Hepatocyte (in vitro differentiated cells): ENCODE measurements around the gene SNX9.

Experiments used
- CTCF ChIP-seq: fragments of 200-600 bp; sonication (generic); IDR thresholded peaks from 2 replicates; pipeline ENCODE4 v1.5.1; 2016; ENCODE audit warnings: antibody characterized with exemption, mild to moderate bottlenecking; ENCODE audit not compliant: poor library complexity
- EZH2 ChIP-seq: fragments of 200-600 bp; sonication (generic); IDR thresholded peaks from 2 replicates; pipeline ENCODE4 v1.6.1; 2016; ENCODE audit warnings: antibody characterized with exemption, mild to moderate bottlenecking, borderline replicate concordance

- TF ChIP-seq CTCF: no peak
- no peak for TF ChIP-seq EZH2
Measured at GRCh38 chr6:157834549-157834948, 11.5 kb downstream of the SNX9 start.
